IMR-90 (cell line): ENCODE measurements around the gene ACTN1. TPM values are rescaled to one million over a fixed set of nuclear protein-coding genes. Genes with fewer than 3 reads are reported as not detected.

ENCODE experiments used
- ATAC-seq: fragments of 200-7000 bp; cut with Tn5 transposase; 2 replicates; pipeline ENCODE4 v1.9.1; 2020; ENCODE audit warnings: low read depth, mild to moderate bottlenecking, moderate library complexity
- BruUV-seq: library from RNA; stranded (reverse); fragments of 400-500 nt; replicated peaks from 2 replicates; lab custom pipeline; 2021; lab: Mats Ljungman, UMichigan
- CTCF ChIA-PET: fragments of 300-600 bp; formaldehyde crosslinking; extraction: SDS; loops from one replicate; lab custom pipeline; 2021; ENCODE audit warnings: antibody characterized with exemption; lab: Yijun Ruan, JAX
- POLR2A ChIA-PET: fragments of 300-600 bp; sonication (Branson Sonifier 250); formaldehyde crosslinking; loops from one replicate; lab custom pipeline; 2022; ENCODE audit warnings: antibody characterized with exemption; ENCODE audit not compliant: unreplicated experiment; lab: Charles Lee
- DNase-seq: peaks from one replicate; pipeline ENCODE4 v3.0.0; 2013
- H2AFZ ChIP-seq: replicated peaks from 2 replicates; pipeline ENCODE3; 2013; ENCODE audit warnings: low read length, mild to moderate bottlenecking; ENCODE audit not compliant: poor library complexity
- H2AK5ac ChIP-seq: 2 replicates; pipeline ENCODE4 v1.6.1; 2013; ENCODE audit warnings: low read depth, low read length, inconsistent platforms
- H2AK9ac ChIP-seq: replicated peaks from 2 replicates; pipeline ENCODE3; 2013; ENCODE audit warnings: mild to moderate bottlenecking, low read depth, low read length, moderate library complexity; ENCODE audit not compliant: poor library complexity
- H2BK120ac ChIP-seq: 2 replicates; pipeline ENCODE4 v1.6.1; 2013; ENCODE audit warnings: low read depth, low read length, inconsistent platforms
- H2BK15ac ChIP-seq: 3 replicates; pipeline ENCODE4 v1.6.1; 2013; ENCODE audit warnings: low read depth, low read length, inconsistent platforms
- H2BK20ac ChIP-seq: 2 replicates; pipeline ENCODE4 v1.6.1; 2013; ENCODE audit warnings: low read depth, mild to moderate bottlenecking, inconsistent platforms, low read length, moderate library complexity
- H2BK5ac ChIP-seq: 2 replicates; pipeline ENCODE4 v1.6.1; 2013; ENCODE audit warnings: mild to moderate bottlenecking, low read depth, low read length, inconsistent platforms; ENCODE audit not compliant: poor library complexity, severe bottlenecking
- H3K14ac ChIP-seq: replicated peaks from 2 replicates; pipeline ENCODE4 v1.6.1; 2013; ENCODE audit warnings: low read depth, low read length, inconsistent platforms
- H3K18ac ChIP-seq: 2 replicates; pipeline ENCODE4 v1.6.1; 2013; ENCODE audit warnings: low read depth, low read length, control low read depth
- H3K23ac ChIP-seq: 2 replicates; pipeline ENCODE4 v1.6.1; 2013; ENCODE audit warnings: low read depth, low read length, inconsistent platforms
- H3K27ac ChIP-seq: 2 replicates; pipeline ENCODE4 v1.5.1; 2013; ENCODE audit warnings: mild to moderate bottlenecking, control low read depth, low read length; ENCODE audit not compliant: insufficient read depth
- H3K27me3 ChIP-seq: 2 replicates; pipeline ENCODE4 v1.6.1; 2013; ENCODE audit warnings: low read length; ENCODE audit not compliant: control insufficient read depth, insufficient read depth
- H3K36me3 ChIP-seq: 2 replicates; pipeline ENCODE4 v1.6.1; 2013; ENCODE audit warnings: low read length, mixed read lengths; ENCODE audit not compliant: control insufficient read depth, insufficient read depth
- H3K4ac ChIP-seq: 2 replicates; pipeline ENCODE4 v1.6.1; 2013; ENCODE audit warnings: low read depth, low read length, inconsistent platforms
- H3K4me1 ChIP-seq: 2 replicates; pipeline ENCODE4 v1.6.1; 2013; ENCODE audit warnings: low read length, mixed read lengths; ENCODE audit not compliant: control insufficient read depth, insufficient read depth
- H3K4me2 ChIP-seq: 2 replicates; pipeline ENCODE4 v1.6.1; 2013; ENCODE audit warnings: low read depth, mild to moderate bottlenecking, control low read depth, low read length, moderate library complexity
- H3K4me3 ChIP-seq: 2 replicates; pipeline ENCODE4 v1.5.1; 2013; ENCODE audit warnings: low read depth, mild to moderate bottlenecking, control low read depth, low read length, moderate library complexity; ENCODE audit not compliant: insufficient read depth
- H3K56ac ChIP-seq: 2 replicates; pipeline ENCODE4 v1.6.1; 2013; ENCODE audit warnings: low read length, inconsistent platforms; ENCODE audit not compliant: insufficient read depth; ENCODE audit errors: extremely low read depth
- H3K79me1 ChIP-seq, 2 experiments: 2 replicates each; pipeline ENCODE4 v1.6.1; 2013; ENCODE audit warnings: low read length in 2 of 2, inconsistent platforms in 1 of 2, low read depth in 1 of 2
- H3K9ac ChIP-seq: 2 replicates; pipeline ENCODE4 v1.6.1; 2013; ENCODE audit warnings: low read depth, low read length, control low read depth
- H3K9me1 ChIP-seq: 2 replicates; pipeline ENCODE4 v1.6.1; 2013; ENCODE audit warnings: low read length, inconsistent platforms; ENCODE audit not compliant: insufficient read depth
- H3K9me3 ChIP-seq: 2 replicates; pipeline ENCODE4 v1.6.1; 2013; ENCODE audit warnings: low read length; ENCODE audit not compliant: control insufficient read depth, insufficient read depth
- H4K20me1 ChIP-seq: 2 replicates; pipeline ENCODE4 v1.6.1; 2013; ENCODE audit warnings: low read length, inconsistent platforms; ENCODE audit not compliant: insufficient read depth
- H4K5ac ChIP-seq: 2 replicates; pipeline ENCODE4 v1.6.1; 2013; ENCODE audit warnings: mild to moderate bottlenecking, low read depth, low read length, control low read depth
- H4K8ac ChIP-seq, 2 experiments: 2 replicates each; pipeline ENCODE4 v1.6.1; 2013; ENCODE audit warnings: low read depth in 2 of 2, low read length in 2 of 2, control low read depth in 1 of 2, inconsistent platforms in 1 of 2
- H4K91ac ChIP-seq: 2 replicates; pipeline ENCODE4 v1.6.1; 2013; ENCODE audit warnings: low read depth, low read length, inconsistent platforms; ENCODE audit not compliant: insufficient read depth
- BHLHE40 ChIP-seq: fragments of 150-350 bp; IDR thresholded peaks from 2 replicates; pipeline ENCODE4 v1.6.1; 2016; ENCODE audit warnings: mild to moderate bottlenecking, low read depth, low read length
- CEBPB ChIP-seq: IDR thresholded peaks from 2 replicates; pipeline ENCODE4 v1.6.1; 2012; ENCODE audit warnings: low read depth, low read length, improper control_type of control experiment
- CHD1 ChIP-seq: IDR thresholded peaks from 2 replicates; pipeline ENCODE4 v1.6.1; 2012; ENCODE audit warnings: low read depth, low read length, improper control_type of control experiment
- CTCF ChIP-seq: conservative IDR thresholded peaks from 2 replicates; pipeline ENCODE4 v1.5.1; 2012; ENCODE audit warnings: mild to moderate bottlenecking, low read depth, low read length, improper control_type of control experiment
- FOS ChIP-seq: fragments of 150-350 bp; IDR thresholded peaks from 2 replicates; pipeline ENCODE4 v1.6.1; 2016; ENCODE audit warnings: low read depth, low read length
- MAFK ChIP-seq: IDR thresholded peaks from 2 replicates; pipeline ENCODE4 v1.6.1; 2012; ENCODE audit warnings: low read depth, low read length, improper control_type of control experiment
- MAZ ChIP-seq: IDR thresholded peaks from 2 replicates; pipeline ENCODE4 v1.6.1; 2012; ENCODE audit warnings: low read depth, mild to moderate bottlenecking, low read length, improper control_type of control experiment, moderate library complexity, borderline replicate concordance
- MXI1 ChIP-seq: IDR thresholded peaks from 2 replicates; pipeline ENCODE4 v1.6.1; 2012; ENCODE audit warnings: low read depth, mild to moderate bottlenecking, low read length, moderate library complexity, borderline replicate concordance
- NFE2L2 ChIP-seq: fragments of 150-350 bp; IDR thresholded peaks from 2 replicates; pipeline ENCODE4 v1.6.1; 2016; ENCODE audit warnings: low read depth, mild to moderate bottlenecking, low read length
- POLR2A ChIP-seq: IDR thresholded peaks from 2 replicates; pipeline ENCODE4 v1.6.1; 2012; ENCODE audit warnings: mild to moderate bottlenecking, low read depth, low read length
- RAD21 ChIP-seq: IDR thresholded peaks from 2 replicates; pipeline ENCODE4 v1.6.1; 2012; ENCODE audit warnings: low read length, improper control_type of control experiment
- RCOR1 ChIP-seq: IDR thresholded peaks from 2 replicates; pipeline ENCODE4 v1.6.1; 2012; ENCODE audit warnings: mild to moderate bottlenecking, low read length, improper control_type of control experiment; ENCODE audit not compliant: insufficient replicate concordance
- RFX5 ChIP-seq: IDR thresholded peaks from 2 replicates; pipeline ENCODE4 v1.8.0; 2012; ENCODE audit warnings: low read depth, mild to moderate bottlenecking, low read length, moderate library complexity
- SMC3 ChIP-seq: fragments of 150-350 bp; IDR thresholded peaks from 2 replicates; pipeline ENCODE4 v1.6.1; 2016; ENCODE audit warnings: low read depth, mild to moderate bottlenecking, antibody characterized with exemption, low read length, moderate library complexity
- USF2 ChIP-seq: fragments of 150-350 bp; IDR thresholded peaks from 2 replicates; pipeline ENCODE4 v1.6.1; 2017; ENCODE audit warnings: mild to moderate bottlenecking, antibody characterized with exemption, low read length, low read depth
- WGBS, 2 experiments: methylation state at CpG; one replicate each; pipeline versions ENCODE4 v1.1.5 to v1.1.7; 2013; ENCODE audit warnings: missing lambda C conversion rate in 2 of 2; ENCODE audit not compliant: insufficient read length in 1 of 2; ENCODE audit errors: extremely low coverage in 2 of 2; 5-methylcytosine and 5-hydroxymethylcytosine counted together
- dilution Hi-C: fragments of 300-500 bp; cut with HindIII; formaldehyde crosslinking; loops from one replicate; pipeline ENCODE4 v1.14.3; 2018; ENCODE audit warnings: low sequenced_read_pairs; ENCODE audit not compliant: unreplicated experiment
- in situ Hi-C: fragments of 300-500 bp; cut with MboI; formaldehyde crosslinking; loops from 3 replicates; pipeline ENCODE4 v1.14.3; 2019; ENCODE audit warnings: low sequenced_read_pairs, inconsistent platforms, mixed read lengths
- intact Hi-C: fragments of 100-400 bp; cut with micrococcal nuclease; formaldehyde crosslinking; loops from 2 replicates; pipeline ENCODE4 v1.10.0; 2022
- polyA plus RNA-seq, 3 experiments: library from polyadenylated mRNA; depleted of rRNA; stranded (reverse); fragments of >200 nt; gene quantifications; 2 replicates each; pipeline ENCODE4 v1.2.3, GENCODE V29; 2012; ENCODE audit warnings: low replicate concordance in 1 of 3
- total RNA-seq: library from RNA; depleted of rRNA; stranded (reverse); fragments of >200 nt; gene quantifications from 2 replicates; pipeline ENCODE4 v1.2.3, GENCODE V29; 2012

The ACTN1 gene
- total and polyA plus RNA-seq, 2 of the 4 experiments (the other 2 are of a cell fraction): 684 to 766 TPM

- intact Hi-C loops: no loop called here
- no peak for TF ChIP-seq CTCF
- TF ChIP-seq MAZ: no peak; the same call in 1 of the 2 replicates
- TF ChIP-seq RAD21: peak; percentile 7; the same call in 1 of the 2 replicates
- TF ChIP-seq NFE2L2: no peak
- no peak for TF ChIP-seq CHD1
- no peak for TF ChIP-seq SMC3
- TF ChIP-seq MAFK: no peak
- TF ChIP-seq MXI1: no peak
- TF ChIP-seq BHLHE40: 0 out of 2 replicates have a peak, but pooled peaks have one; percentile 6
- no peak for TF ChIP-seq RFX5
- TF ChIP-seq FOS: peak; percentile 16; the same call in 1 of the 2 replicates
- peak; percentile 87 for TF ChIP-seq CEBPB
- no peak for TF ChIP-seq USF2
- TF ChIP-seq RCOR1: no peak
- no peak for TF ChIP-seq POLR2A
Measured at GRCh38 chr14:68972507-68973218, 6.4 kb downstream of the ACTN1 start.

More at GRCh38 chr14:68972507-68973218, 6.4 kb downstream of the ACTN1 start:
- Histone ChIP-seq H3K9me3 (no peaks in the 10 kb centered on the region), H2AK9ac (peak overlapping the region; percentile 30), H2BK15ac (no peak overlapping the region), H2BK120ac (peak overlapping the region; percentile 74), H3K18ac (peak overlapping the region; percentile 48), H3K4me1 (peaks cover 72% of the 10 kb centered on the region), H3K14ac (peak overlapping the region; percentile 84), H3K36me3 (peaks cover 66% of the 10 kb centered on the region), H4K20me1 (peaks cover 99% of the 10 kb centered on the region), H4K8ac (peak overlapping the region; percentile 45 to 54; a peak in 3 of 4 replicates), H2AK5ac (peak overlapping the region; percentile 62), H3K27ac (peak overlapping the region; percentile 88), H2BK20ac (0 out of 2 replicates have a peak overlapping the region, but pooled peaks have one; percentile 22), H3K4me2 (peak overlapping the region; percentile 5; the same call in 1 of the 2 replicates), H2BK5ac (peak overlapping the region; percentile 85), H2AFZ (no peak overlapping the region), H3K9me1 (peaks cover 57% of the 10 kb centered on the region), H3K4ac (peak overlapping the region; percentile 74), H4K5ac (peak overlapping the region; percentile 53), H3K23ac (peak overlapping the region; percentile 78), H3K56ac (no peak overlapping the region), H3K9ac (peak overlapping the region; percentile 8; the same call in 1 of the 2 replicates), H4K91ac (peak overlapping the region; percentile 43), H3K4me3 (no peak overlapping the region), H3K79me1 (peaks cover 0 to 82% of the 10 kb centered on the region in 2 experiments; a peak in 2 of 4 replicates), H3K27me3 (no peaks in the 10 kb centered on the region)
- in situ Hi-C loops: no loop called here
- DNase-seq: peak; percentile 94
- ChIA-PET CTCF (no interaction called here), POLR2A (no interaction called here)
- BruUV-seq: no TSS peak
- ATAC-seq: peak; percentile 35
- dilution Hi-C loops: no loop called here
- WGBS, 2 experiments: 0% methylated on average over 2 of the region's 14 CpGs; no CpG with 5 or more reads in 1 of the 2 experiments
